ENCODE results near the gene FGGY.

Gene FGGY

GRCh38 chr1:59765011-59765730 lies 468.3 kb downstream of the FGGY start:
- DNase-seq (ENCODE audit: low read depth): peak; percentile 10

GRCh38 chr1:59766227-59766855 lies 469.4 kb downstream of the FGGY start:
- peak; percentile 42 for DNase-seq (ENCODE audit: low read depth)

- peak; percentile 61 for DNase-seq (ENCODE audit: low read depth)
These were observed 470.2 kb downstream of the FGGY start for GRCh38 chr1:59767119-59767518.

- no peak for DNase-seq (ENCODE audit: low read depth)
These were observed 472.2 kb downstream of the FGGY start for GRCh38 chr1:59768792-59769735.

- DNase-seq (ENCODE audit: low read depth): no peak
These were observed 472.8 kb downstream of the FGGY start for GRCh38 chr1:59769736-59770095.

GRCh38 chr1:59771361-59771760 lies 474.5 kb downstream of the FGGY start:
- DNase-seq (ENCODE audit: low read depth): no peak

- DNase-seq (ENCODE audit: low read depth): no peak
These were observed 478.6 kb downstream of the FGGY start for GRCh38 chr1:59775480-59775879.

GRCh38 chr1:59776960-59777852 lies 480.3 kb downstream of the FGGY start:
- peak; percentile 50 for DNase-seq (ENCODE audit: low read depth)

GRCh38 chr1:59779949-59780348 lies 483.1 kb downstream of the FGGY start:
- DNase-seq (ENCODE audit: low read depth): peak; percentile 22

- no peak for DNase-seq (ENCODE audit: low read depth)
These were observed 491.9 kb downstream of the FGGY start for GRCh38 chr1:59788825-59789224.

GRCh38 chr1:59798600-59798999 lies 501.7 kb downstream of the FGGY start:
- DNase-seq (ENCODE audit: low read depth): no peak

- DNase-seq (ENCODE audit: low read depth): no peak
These were observed 506.7 kb downstream of the FGGY start for GRCh38 chr1:59803458-59804038.

- DNase-seq (ENCODE audit: low read depth): no peak
These were observed 507.4 kb downstream of the FGGY start for GRCh38 chr1:59804301-59804700.

GRCh38 chr1:59805554-59805953 lies 508.7 kb downstream of the FGGY start:
- no peak for DNase-seq (ENCODE audit: low read depth)
